Keratinocyte (primary cell): ENCODE measurements around the gene PTCD2. TPM values are rescaled to one million over a fixed set of nuclear protein-coding genes. Genes with fewer than 3 reads are reported as not detected.
A peak's percentile ranks its signal among the peaks of the same experiment; 100 is the strongest.

ENCODE experiments used
- DNase-seq: peaks from one replicate; pipeline ENCODE4 v3.0.0-alpha.2; 2011; ENCODE audit warnings: low read depth, missing footprints, low spot score
- FAIRE-seq: peaks from 2 replicates; lab custom pipeline; 2011; peaks lifted over from hg19 to GRCh38; lab: Jason Lieb, UNC
- H2AFZ ChIP-seq: 2 replicates; pipeline ENCODE4 v1.6.0; 2012; ENCODE audit warnings: low read length, control low read depth, inconsistent platforms; ENCODE audit not compliant: control insufficient read depth
- H3K27ac ChIP-seq: 2 replicates; pipeline ENCODE4 v1.5.1; 2011; ENCODE audit warnings: low read length; ENCODE audit not compliant: control insufficient read depth, insufficient read depth
- H3K27me3 ChIP-seq: 3 replicates; pipeline ENCODE4 v1.6.0; 2011; ENCODE audit warnings: low read length; ENCODE audit not compliant: control insufficient read depth, insufficient read depth; ENCODE audit errors: extremely low read depth
- H3K36me3 ChIP-seq, 2 experiments: 2 replicates in 1 of 2; 3 replicates in 1 of 2; pipeline ENCODE4 v1.5.1; 2011; ENCODE audit warnings: low read length in 2 of 2, mild to moderate bottlenecking in 1 of 2; ENCODE audit not compliant: control insufficient read depth in 2 of 2, insufficient read depth in 2 of 2; ENCODE audit errors: extremely low read depth in 1 of 2
- H3K4me1 ChIP-seq: 3 replicates; pipeline ENCODE4 v1.5.1; 2011; ENCODE audit warnings: low read length; ENCODE audit not compliant: control insufficient read depth, insufficient read depth; ENCODE audit errors: extremely low read depth
- H3K4me2 ChIP-seq: 3 replicates; pipeline ENCODE4 v1.6.0; 2011; ENCODE audit warnings: low read depth, low read length; ENCODE audit not compliant: control insufficient read depth, insufficient read depth; ENCODE audit errors: extremely low read depth
- H3K4me3 ChIP-seq, 3 experiments: fragments of 200-600 bp in 1 of 3; sonication (generic) in 1 of 3; 2 replicates in 2 of 3; 3 replicates in 1 of 3; pipeline ENCODE4 v1.5.1; 2011 to 2016; ENCODE audit warnings: low read length in 3 of 3, mild to moderate bottlenecking in 3 of 3, control low read depth in 2 of 3, inconsistent platforms in 1 of 3, low read depth in 1 of 3, mixed read lengths in 1 of 3, mixed run types in 1 of 3, moderate library complexity in 1 of 3; ENCODE audit not compliant: control insufficient read depth in 2 of 3, insufficient read depth in 2 of 3; ENCODE audit errors: extremely low read depth in 1 of 3
- H3K79me2 ChIP-seq: 2 replicates; pipeline ENCODE4 v1.6.0; 2012; ENCODE audit warnings: low read length; ENCODE audit not compliant: control insufficient read depth, insufficient read depth
- H3K9ac ChIP-seq: 3 replicates; pipeline ENCODE4 v1.6.0; 2011; ENCODE audit warnings: low read length; ENCODE audit not compliant: control insufficient read depth, insufficient read depth; ENCODE audit errors: extremely low read depth
- H3K9me1 ChIP-seq: 3 replicates; pipeline ENCODE4 v1.6.0; 2011; ENCODE audit warnings: low read length; ENCODE audit not compliant: control insufficient read depth, insufficient read depth; ENCODE audit errors: extremely low read depth
- H3K9me3 ChIP-seq: 2 replicates; pipeline ENCODE4 v1.5.1; 2012; ENCODE audit warnings: low read depth, low read length; ENCODE audit not compliant: control insufficient read depth
- H4K20me1 ChIP-seq: 3 replicates; pipeline ENCODE4 v1.6.0; 2011; ENCODE audit warnings: low read length; ENCODE audit not compliant: control insufficient read depth, insufficient read depth; ENCODE audit errors: extremely low read depth
- CTCF ChIP-seq, 3 experiments: IDR thresholded peaks in 1 of 3; conservative IDR thresholded peaks in 1 of 3; optimal IDR thresholded peaks in 1 of 3; 2 replicates in 2 of 3; 3 replicates in 1 of 3; pipeline versions ENCODE3 to v1.5.1; 2011; ENCODE audit warnings: low read length in 3 of 3, mild to moderate bottlenecking in 3 of 3, moderate library complexity in 2 of 3, control low read depth in 1 of 3, inconsistent platforms in 1 of 3; ENCODE audit not compliant: insufficient read depth in 2 of 3; ENCODE audit errors: extremely low read depth in 1 of 3
- EZH2 ChIP-seq: IDR thresholded peaks from one replicate; pipeline ENCODE4 v1.6.1; 2012; ENCODE audit warnings: inconsistent platforms, mild to moderate bottlenecking, low read length, moderate library complexity
- dilution Hi-C: fragments of 300-500 bp; cut with MboI; formaldehyde crosslinking; loops from one replicate; pipeline ENCODE4 v1.7.0; 2020; ENCODE audit warnings: low sequenced_read_pairs; ENCODE audit not compliant: extremely low pct_ligation_motif_present
- polyA plus RNA-seq, 5 experiments: library from polyadenylated mRNA; depleted of rRNA in 3 of 5; stranded (reverse) in 3 of 5; stranded (forward) in 1 of 5; unstranded in 1 of 5; fragments of >200 nt; gene quantifications; 1 replicate in 1 of 5; 2 replicates in 3 of 5; 3 replicates in 1 of 5; pipeline versions ENCODE4 v1.2.1 to v1.2.3, GENCODE V29; 2011 to 2012; ENCODE audit warnings: missing spikeins in 2 of 5, low read depth in 1 of 5, low replicate concordance in 1 of 5

PTCD2 gene
- polyA plus RNA-seq, 1 donor (not counting 4 experiments of a cell fraction or from before 2014, with no cell fraction given): 13.1 TPM

- DNase-seq (no peak), FAIRE-seq (no peak)
- Histone ChIP-seq H2AFZ (no peak overlapping the region), H3K4me3 (no peak overlapping the region), H3K27ac (no peak overlapping the region), H4K20me1 (no peaks in the 10 kb centered on the region), H3K36me3 (no peaks in the 10 kb centered on the region), H3K9me3 (no peaks in the 10 kb centered on the region), H3K4me1 (no peaks in the 10 kb centered on the region), H3K4me2 (no peak overlapping the region), H3K79me2 (peaks cover 21% of the 10 kb centered on the region), H3K27me3 (no peaks in the 10 kb centered on the region), H3K9me1 (no peaks in the 10 kb centered on the region), H3K9ac (no peak overlapping the region)
- dilution Hi-C loops: no loop called here
- TF ChIP-seq CTCF (optimal IDR thresholded peaks at IDR 0.05 in 1 of 3, IDR thresholded peaks at IDR 0.05 in 1 of 3, conservative IDR thresholded peaks at IDR 0.05 in 1 of 3; ENCODE audit: extremely low read depth in 1 of 3, insufficient read depth in 2 of 3, low read length in 3 of 3): no peak
- TF ChIP-seq EZH2: no peak
These were observed 43.9 kb upstream of the PTCD2 start for GRCh38 chr5:72276219-72276752.

GRCh38 chr5:72280581-72281069 lies 39.5 kb upstream of the PTCD2 start:
- DNase-seq (no peak), FAIRE-seq (peak; percentile 23)
- H3K27ac ChIP-seq: no peak overlapping the region

More at GRCh38 chr5:72280581-72281069, 39.5 kb upstream of the PTCD2 start:
- H3K79me2 ChIP-seq: peaks cover 7% of the 10 kb centered on the region
- no peak overlapping the region for H3K9ac ChIP-seq
- H3K4me3 ChIP-seq: no peak overlapping the region
- no peak overlapping the region for H3K4me2 ChIP-seq
- peaks cover 7% of the 10 kb centered on the region for H3K4me1 ChIP-seq
- H4K20me1 ChIP-seq: no peaks in the 10 kb centered on the region
- H2AFZ ChIP-seq: no peak overlapping the region
- H3K27me3 ChIP-seq: no peaks in the 10 kb centered on the region
- no peak for TF ChIP-seq EZH2
- peak; percentile 38 to 57 (median 45) for TF ChIP-seq CTCF (optimal IDR thresholded peaks at IDR 0.05 in 1 of 3, IDR thresholded peaks at IDR 0.05 in 1 of 3, conservative IDR thresholded peaks at IDR 0.05 in 1 of 3; ENCODE audit: extremely low read depth in 1 of 3, insufficient read depth in 2 of 3, low read length in 3 of 3)
- no peaks in the 10 kb centered on the region for H3K9me1 ChIP-seq
- dilution Hi-C loops: no loop called here
- peaks cover 0 to 3% of the 10 kb centered on the region in 2 experiments for H3K36me3 ChIP-seq
- no peaks in the 10 kb centered on the region for H3K9me3 ChIP-seq
